ENCODE measurements around the gene PDHX. TPM values are rescaled to one million over a fixed set of nuclear protein-coding genes. Genes with fewer than 3 reads are reported as not detected.

The PDHX gene
- total RNA-seq, 1 experiment from 2014 or later = 43.4 TPM

DNA sequence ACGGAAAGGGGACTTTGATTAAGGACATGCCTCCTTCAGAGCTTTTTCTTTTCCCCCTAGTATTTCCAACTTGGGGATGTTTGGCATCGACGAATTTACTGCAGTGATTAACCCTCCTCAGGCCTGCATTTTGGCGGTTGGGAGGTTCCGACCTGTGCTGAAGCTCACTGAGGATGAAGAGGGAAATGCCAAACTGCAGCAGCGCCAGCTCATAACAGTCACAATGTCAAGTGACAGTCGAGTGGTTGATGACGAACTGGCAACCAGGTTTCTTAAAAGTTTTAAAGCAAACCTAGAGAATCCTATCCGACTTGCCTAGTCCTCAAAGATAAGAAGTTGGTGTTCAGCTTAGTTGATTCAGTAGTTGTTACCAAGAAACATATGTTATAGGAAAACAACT, 78.4 kb downstream of the PDHX start:
- Mint-ChIP-seq H3K36me3 (no peaks in the 10 kb centered on the region), H3K9me3 (no peaks in the 10 kb centered on the region), H3K4me3 (no peak overlapping the region), H3K27ac (no peak overlapping the region), H3K4me1 (no peaks in the 10 kb centered on the region), H3K27me3 (ENCODE audit: low read depth) (no peaks in the 10 kb centered on the region)
- CTCF ChIA-PET = no interaction called here
- POLR2A ChIA-PET = no interaction called here
- no peak for DNase-seq (ENCODE audit: low spot score)
- no peak for ATAC-seq
- no peak for TF ChIP-seq ZNF396 (CRISPR knock-in tag; IDR thresholded peaks at IDR 0.05; ENCODE audit: borderline replicate concordance)
- no peak for TF ChIP-seq FOXK1 (CRISPR knock-in tag; IDR thresholded peaks at IDR 0.05)
- no peak for TF ChIP-seq PRRX2 (CRISPR knock-in tag; IDR thresholded peaks at IDR 0.05)
- no peak for TF ChIP-seq NR3C1 (CRISPR knock-in tag; conservative IDR thresholded peaks at IDR 0.05; ENCODE audit: low read depth)
- TF ChIP-seq, protein P1, sequence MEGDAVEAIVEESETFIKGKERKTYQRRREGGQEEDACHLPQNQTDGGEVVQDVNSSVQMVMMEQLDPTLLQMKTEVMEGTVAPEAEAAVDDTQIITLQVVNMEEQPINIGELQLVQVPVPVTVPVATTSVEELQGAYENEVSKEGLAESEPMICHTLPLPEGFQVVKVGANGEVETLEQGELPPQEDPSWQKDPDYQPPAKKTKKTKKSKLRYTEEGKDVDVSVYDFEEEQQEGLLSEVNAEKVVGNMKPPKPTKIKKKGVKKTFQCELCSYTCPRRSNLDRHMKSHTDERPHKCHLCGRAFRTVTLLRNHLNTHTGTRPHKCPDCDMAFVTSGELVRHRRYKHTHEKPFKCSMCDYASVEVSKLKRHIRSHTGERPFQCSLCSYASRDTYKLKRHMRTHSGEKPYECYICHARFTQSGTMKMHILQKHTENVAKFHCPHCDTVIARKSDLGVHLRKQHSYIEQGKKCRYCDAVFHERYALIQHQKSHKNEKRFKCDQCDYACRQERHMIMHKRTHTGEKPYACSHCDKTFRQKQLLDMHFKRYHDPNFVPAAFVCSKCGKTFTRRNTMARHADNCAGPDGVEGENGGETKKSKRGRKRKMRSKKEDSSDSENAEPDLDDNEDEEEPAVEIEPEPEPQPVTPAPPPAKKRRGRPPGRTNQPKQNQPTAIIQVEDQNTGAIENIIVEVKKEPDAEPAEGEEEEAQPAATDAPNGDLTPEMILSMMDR (IDR thresholded peaks at IDR 0.05) = no peak
- TF ChIP-seq MYBL2 (CRISPR knock-in tag; IDR thresholded peaks at IDR 0.05) = no peak
- TF ChIP-seq, protein P2, sequence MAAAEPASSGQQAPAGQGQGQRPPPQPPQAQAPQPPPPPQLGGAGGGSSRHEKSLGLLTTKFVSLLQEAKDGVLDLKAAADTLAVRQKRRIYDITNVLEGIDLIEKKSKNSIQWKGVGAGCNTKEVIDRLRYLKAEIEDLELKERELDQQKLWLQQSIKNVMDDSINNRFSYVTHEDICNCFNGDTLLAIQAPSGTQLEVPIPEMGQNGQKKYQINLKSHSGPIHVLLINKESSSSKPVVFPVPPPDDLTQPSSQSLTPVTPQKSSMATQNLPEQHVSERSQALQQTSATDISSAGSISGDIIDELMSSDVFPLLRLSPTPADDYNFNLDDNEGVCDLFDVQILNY (CRISPR knock-in tag; IDR thresholded peaks at IDR 0.05) = no peak
- TF ChIP-seq, protein P3, sequence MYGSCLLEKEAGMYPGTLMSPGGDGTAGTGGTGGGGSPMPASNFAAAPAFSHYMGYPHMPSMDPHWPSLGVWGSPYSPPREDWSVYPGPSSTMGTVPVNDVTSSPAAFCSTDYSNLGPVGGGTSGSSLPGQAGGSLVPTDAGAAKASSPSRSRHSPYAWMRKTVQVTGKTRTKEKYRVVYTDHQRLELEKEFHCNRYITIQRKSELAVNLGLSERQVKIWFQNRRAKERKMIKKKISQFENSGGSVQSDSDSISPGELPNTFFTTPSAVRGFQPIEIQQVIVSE (CRISPR knock-in tag; IDR thresholded peaks at IDR 0.05; ENCODE audit: borderline replicate concordance) = no peak
- TF ChIP-seq SP1 (CRISPR knock-in tag; conservative IDR thresholded peaks at IDR 0.05) = no peak
- no peak for TF ChIP-seq CREM (CRISPR knock-in tag; IDR thresholded peaks at IDR 0.05)
- TF ChIP-seq, protein P4, sequence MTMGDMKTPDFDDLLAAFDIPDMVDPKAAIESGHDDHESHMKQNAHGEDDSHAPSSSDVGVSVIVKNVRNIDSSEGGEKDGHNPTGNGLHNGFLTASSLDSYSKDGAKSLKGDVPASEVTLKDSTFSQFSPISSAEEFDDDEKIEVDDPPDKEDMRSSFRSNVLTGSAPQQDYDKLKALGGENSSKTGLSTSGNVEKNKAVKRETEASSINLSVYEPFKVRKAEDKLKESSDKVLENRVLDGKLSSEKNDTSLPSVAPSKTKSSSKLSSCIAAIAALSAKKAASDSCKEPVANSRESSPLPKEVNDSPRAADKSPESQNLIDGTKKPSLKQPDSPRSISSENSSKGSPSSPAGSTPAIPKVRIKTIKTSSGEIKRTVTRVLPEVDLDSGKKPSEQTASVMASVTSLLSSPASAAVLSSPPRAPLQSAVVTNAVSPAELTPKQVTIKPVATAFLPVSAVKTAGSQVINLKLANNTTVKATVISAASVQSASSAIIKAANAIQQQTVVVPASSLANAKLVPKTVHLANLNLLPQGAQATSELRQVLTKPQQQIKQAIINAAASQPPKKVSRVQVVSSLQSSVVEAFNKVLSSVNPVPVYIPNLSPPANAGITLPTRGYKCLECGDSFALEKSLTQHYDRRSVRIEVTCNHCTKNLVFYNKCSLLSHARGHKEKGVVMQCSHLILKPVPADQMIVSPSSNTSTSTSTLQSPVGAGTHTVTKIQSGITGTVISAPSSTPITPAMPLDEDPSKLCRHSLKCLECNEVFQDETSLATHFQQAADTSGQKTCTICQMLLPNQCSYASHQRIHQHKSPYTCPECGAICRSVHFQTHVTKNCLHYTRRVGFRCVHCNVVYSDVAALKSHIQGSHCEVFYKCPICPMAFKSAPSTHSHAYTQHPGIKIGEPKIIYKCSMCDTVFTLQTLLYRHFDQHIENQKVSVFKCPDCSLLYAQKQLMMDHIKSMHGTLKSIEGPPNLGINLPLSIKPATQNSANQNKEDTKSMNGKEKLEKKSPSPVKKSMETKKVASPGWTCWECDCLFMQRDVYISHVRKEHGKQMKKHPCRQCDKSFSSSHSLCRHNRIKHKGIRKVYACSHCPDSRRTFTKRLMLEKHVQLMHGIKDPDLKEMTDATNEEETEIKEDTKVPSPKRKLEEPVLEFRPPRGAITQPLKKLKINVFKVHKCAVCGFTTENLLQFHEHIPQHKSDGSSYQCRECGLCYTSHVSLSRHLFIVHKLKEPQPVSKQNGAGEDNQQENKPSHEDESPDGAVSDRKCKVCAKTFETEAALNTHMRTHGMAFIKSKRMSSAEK (CRISPR knock-in tag; IDR thresholded peaks at IDR 0.05; ENCODE audit: borderline replicate concordance) = no peak
- no peak for TF ChIP-seq RORB (CRISPR knock-in tag; IDR thresholded peaks at IDR 0.05)
- TF ChIP-seq, protein P5, sequence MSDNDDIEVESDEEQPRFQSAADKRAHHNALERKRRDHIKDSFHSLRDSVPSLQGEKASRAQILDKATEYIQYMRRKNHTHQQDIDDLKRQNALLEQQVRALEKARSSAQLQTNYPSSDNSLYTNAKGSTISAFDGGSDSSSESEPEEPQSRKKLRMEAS (CRISPR knock-in tag; IDR thresholded peaks at IDR 0.05) = no peak
- TF ChIP-seq GRHL2 (CRISPR knock-in tag; IDR thresholded peaks at IDR 0.05; ENCODE audit: insufficient replicate concordance, severe bottlenecking) = no peak

DNA sequence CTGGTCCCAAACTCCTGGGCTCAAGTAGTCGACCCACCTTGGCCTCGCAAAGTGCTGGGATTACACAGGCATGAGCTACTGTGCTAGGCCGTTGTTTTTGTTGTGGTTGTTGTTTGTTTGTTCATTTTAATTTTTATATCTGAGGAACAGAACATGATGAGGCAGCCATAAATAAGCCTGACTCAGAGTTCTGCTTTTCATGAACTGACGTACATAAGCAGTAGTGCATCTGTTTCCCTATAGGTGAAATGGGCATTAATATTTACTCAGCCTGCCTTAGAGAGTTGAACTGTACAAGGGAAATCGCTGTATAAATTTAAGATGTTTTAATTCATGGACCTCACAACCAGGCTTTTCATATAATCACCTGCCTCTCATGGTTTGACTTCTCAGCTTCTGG, 80.5 kb downstream of the PDHX start:
- Mint-ChIP-seq H3K4me3 (no peak overlapping the region), H3K27ac (no peak overlapping the region), H3K9me3 (no peaks in the 10 kb centered on the region), H3K36me3 (no peaks in the 10 kb centered on the region), H3K27me3 (ENCODE audit: low read depth) (no peaks in the 10 kb centered on the region), H3K4me1 (no peaks in the 10 kb centered on the region)
- POLR2A ChIA-PET = interaction anchor here (0.7 kb wide), 1 partner anchor 88 kb away, joined by 3 read pairs; no protein-coding TSS in a partner anchor
- CTCF ChIA-PET = interaction anchor here (1.4 kb wide), 1 partner anchor 309 kb away, joined by 8 read pairs; no protein-coding TSS in a partner anchor
- DNase-seq (ENCODE audit: low spot score) = no peak
- no peak for ATAC-seq
- TF ChIP-seq ZNF138 (CRISPR knock-in tag; conservative IDR thresholded peaks at IDR 0.05) = no peak
- TF ChIP-seq, protein P4 (CRISPR knock-in tag; IDR thresholded peaks at IDR 0.05; ENCODE audit: borderline replicate concordance) = no peak
- no peak for TF ChIP-seq ATF1 (CRISPR knock-in tag; IDR thresholded peaks at IDR 0.05)
- TF ChIP-seq ZNF219 (CRISPR knock-in tag; IDR thresholded peaks at IDR 0.05; ENCODE audit: borderline replicate concordance) = no peak
- TF ChIP-seq, protein P6, sequence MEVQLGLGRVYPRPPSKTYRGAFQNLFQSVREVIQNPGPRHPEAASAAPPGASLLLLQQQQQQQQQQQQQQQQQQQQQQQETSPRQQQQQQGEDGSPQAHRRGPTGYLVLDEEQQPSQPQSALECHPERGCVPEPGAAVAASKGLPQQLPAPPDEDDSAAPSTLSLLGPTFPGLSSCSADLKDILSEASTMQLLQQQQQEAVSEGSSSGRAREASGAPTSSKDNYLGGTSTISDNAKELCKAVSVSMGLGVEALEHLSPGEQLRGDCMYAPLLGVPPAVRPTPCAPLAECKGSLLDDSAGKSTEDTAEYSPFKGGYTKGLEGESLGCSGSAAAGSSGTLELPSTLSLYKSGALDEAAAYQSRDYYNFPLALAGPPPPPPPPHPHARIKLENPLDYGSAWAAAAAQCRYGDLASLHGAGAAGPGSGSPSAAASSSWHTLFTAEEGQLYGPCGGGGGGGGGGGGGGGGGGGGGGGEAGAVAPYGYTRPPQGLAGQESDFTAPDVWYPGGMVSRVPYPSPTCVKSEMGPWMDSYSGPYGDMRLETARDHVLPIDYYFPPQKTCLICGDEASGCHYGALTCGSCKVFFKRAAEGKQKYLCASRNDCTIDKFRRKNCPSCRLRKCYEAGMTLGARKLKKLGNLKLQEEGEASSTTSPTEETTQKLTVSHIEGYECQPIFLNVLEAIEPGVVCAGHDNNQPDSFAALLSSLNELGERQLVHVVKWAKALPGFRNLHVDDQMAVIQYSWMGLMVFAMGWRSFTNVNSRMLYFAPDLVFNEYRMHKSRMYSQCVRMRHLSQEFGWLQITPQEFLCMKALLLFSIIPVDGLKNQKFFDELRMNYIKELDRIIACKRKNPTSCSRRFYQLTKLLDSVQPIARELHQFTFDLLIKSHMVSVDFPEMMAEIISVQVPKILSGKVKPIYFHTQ (CRISPR knock-in tag; IDR thresholded peaks at IDR 0.05) = no peak
- TF ChIP-seq ZNF232 (CRISPR knock-in tag; IDR thresholded peaks at IDR 0.05) = no peak
